H1 (cell line): Measurements from ENCODE around the gene CD8B2.

Experiments used
- CEBPB ChIP-seq: IDR thresholded peaks from 2 replicates; pipeline ENCODE4 v1.6.1; 2012; ENCODE audit warnings: low read depth, low read length
- CHD2 ChIP-seq: IDR thresholded peaks from 2 replicates; pipeline ENCODE4 v1.6.1; 2012; ENCODE audit warnings: low read length, improper control_type of control experiment
- CTCF ChIP-seq, 3 experiments: IDR thresholded peaks; 1 replicate in 2 of 3; 2 replicates in 1 of 3; pipeline versions ENCODE4 v1.5.1 to v1.6.1; 2011; ENCODE audit warnings: low read length in 3 of 3, mild to moderate bottlenecking in 3 of 3, inconsistent platforms in 2 of 3, low read depth in 1 of 3, moderate library complexity in 1 of 3; ENCODE audit not compliant: insufficient read depth in 1 of 3; ENCODE audit errors: control extremely low read depth in 1 of 3
- EZH2 ChIP-seq: fragments of 200-600 bp; sonication (generic); IDR thresholded peaks from 2 replicates; pipeline ENCODE4 v1.7.1; 2012; ENCODE audit warnings: low read depth, mild to moderate bottlenecking, moderate library complexity, low read length, inconsistent platforms; ENCODE audit not compliant: severe bottlenecking
- HDAC6 ChIP-seq: IDR thresholded peaks from one replicate; pipeline ENCODE4 v1.7.1; 2012; ENCODE audit warnings: low read depth, mild to moderate bottlenecking, inconsistent platforms, low read length, moderate library complexity
- JUN ChIP-seq: IDR thresholded peaks from 2 replicates; pipeline ENCODE4 v1.6.1; 2011; ENCODE audit warnings: low read depth, mild to moderate bottlenecking, improper control_type of control experiment, low read length
- KDM5A ChIP-seq: fragments of 200-600 bp; IDR thresholded peaks from 2 replicates; pipeline ENCODE4 v1.7.1; 2012; ENCODE audit warnings: mild to moderate bottlenecking, low read length, inconsistent platforms, mixed read lengths
- PHF8 ChIP-seq: fragments of 200-600 bp; sonication (generic); conservative IDR thresholded peaks from 2 replicates; pipeline ENCODE4 v1.7.1; 2012; ENCODE audit warnings: low read depth, mild to moderate bottlenecking, inconsistent platforms, low read length, moderate library complexity
- POLR2A ChIP-seq, 2 experiments: IDR thresholded peaks; 1 replicate in 1 of 2; 2 replicates in 1 of 2; pipeline ENCODE4 v1.6.1; 2011; ENCODE audit warnings: low read depth in 2 of 2, low read length in 2 of 2, mild to moderate bottlenecking in 2 of 2; ENCODE audit errors: control extremely low read depth in 1 of 2
- SAP30 ChIP-seq: fragments of 300-600 bp; sonication (generic); IDR thresholded peaks from 2 replicates; pipeline ENCODE4 v1.7.1; 2012; ENCODE audit warnings: low read length, moderate library complexity, mild to moderate bottlenecking, inconsistent platforms; ENCODE audit not compliant: insufficient read depth, insufficient replicate concordance
- TCF12 ChIP-seq: IDR thresholded peaks from 2 replicates; pipeline ENCODE4 v1.6.1; 2011; ENCODE audit warnings: low read depth, mild to moderate bottlenecking, low read length
- TF ChIP-seq, protein P1 (sequence below): IDR thresholded peaks from 2 replicates; pipeline ENCODE4 v1.6.1; 2012; ENCODE audit warnings: inconsistent platforms
- TF ChIP-seq, protein P2 (sequence below): IDR thresholded peaks from 2 replicates; pipeline ENCODE4 v1.6.1; 2012; ENCODE audit warnings: low read length, inconsistent platforms

DNA sequence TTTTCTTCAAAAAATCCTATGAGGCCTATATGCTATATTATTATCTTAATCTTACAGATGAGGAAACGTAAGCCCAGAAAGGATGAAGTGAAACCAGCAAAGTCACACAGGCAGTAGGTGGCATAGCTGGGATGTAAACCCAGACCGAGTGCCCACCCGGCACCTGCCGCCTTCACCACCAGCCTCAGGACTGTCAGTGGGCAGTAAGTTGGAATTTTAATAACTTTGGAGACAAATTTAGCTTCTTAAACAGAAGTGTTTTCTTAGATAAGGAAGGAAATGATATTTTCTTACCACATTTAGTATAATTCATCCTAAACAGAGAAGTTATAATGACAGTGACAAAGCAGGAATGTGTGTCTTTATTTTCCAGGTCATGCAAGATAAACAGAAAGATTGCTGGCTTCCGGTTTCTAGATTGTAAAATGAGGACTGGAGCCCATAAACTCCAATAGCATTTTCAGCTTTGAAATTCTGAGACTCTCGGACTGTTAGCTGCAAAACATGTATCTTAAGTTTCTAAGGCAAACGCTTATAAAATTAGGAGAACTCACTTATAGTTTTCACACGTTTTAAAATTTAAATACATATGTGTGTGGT is 59.3 kb downstream of the CD8B2 start:
- no peak for TF ChIP-seq EZH2
- no peak for TF ChIP-seq HDAC6
- TF ChIP-seq, protein P1, sequence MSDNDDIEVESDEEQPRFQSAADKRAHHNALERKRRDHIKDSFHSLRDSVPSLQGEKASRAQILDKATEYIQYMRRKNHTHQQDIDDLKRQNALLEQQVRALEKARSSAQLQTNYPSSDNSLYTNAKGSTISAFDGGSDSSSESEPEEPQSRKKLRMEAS = no peak
- TF ChIP-seq CEBPB = no peak
- TF ChIP-seq, protein P2, sequence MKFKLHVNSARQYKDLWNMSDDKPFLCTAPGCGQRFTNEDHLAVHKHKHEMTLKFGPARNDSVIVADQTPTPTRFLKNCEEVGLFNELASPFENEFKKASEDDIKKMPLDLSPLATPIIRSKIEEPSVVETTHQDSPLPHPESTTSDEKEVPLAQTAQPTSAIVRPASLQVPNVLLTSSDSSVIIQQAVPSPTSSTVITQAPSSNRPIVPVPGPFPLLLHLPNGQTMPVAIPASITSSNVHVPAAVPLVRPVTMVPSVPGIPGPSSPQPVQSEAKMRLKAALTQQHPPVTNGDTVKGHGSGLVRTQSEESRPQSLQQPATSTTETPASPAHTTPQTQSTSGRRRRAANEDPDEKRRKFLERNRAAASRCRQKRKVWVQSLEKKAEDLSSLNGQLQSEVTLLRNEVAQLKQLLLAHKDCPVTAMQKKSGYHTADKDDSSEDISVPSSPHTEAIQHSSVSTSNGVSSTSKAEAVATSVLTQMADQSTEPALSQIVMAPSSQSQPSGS = no peak
- TF ChIP-seq CTCF (IDR thresholded peaks at IDR 0.05; ENCODE audit: control extremely low read depth in 1 of 3, insufficient read depth in 1 of 3, low read depth in 1 of 3, low read length in 3 of 3) = no peak
- no peak for TF ChIP-seq TCF12
- TF ChIP-seq PHF8 = no peak
- no peak for TF ChIP-seq JUN
- TF ChIP-seq SAP30 = no peak
- no peak for TF ChIP-seq CHD2
- TF ChIP-seq KDM5A = no peak
- TF ChIP-seq POLR2A (IDR thresholded peaks at IDR 0.05; ENCODE audit: control extremely low read depth in 1 of 2, low read depth in 2 of 2, low read length in 2 of 2) = no peak
